ENCODE results near the gene CBX6.
A peak's percentile ranks its signal among the peaks of the same experiment; 100 is the strongest.

Gene CBX6

DNA sequence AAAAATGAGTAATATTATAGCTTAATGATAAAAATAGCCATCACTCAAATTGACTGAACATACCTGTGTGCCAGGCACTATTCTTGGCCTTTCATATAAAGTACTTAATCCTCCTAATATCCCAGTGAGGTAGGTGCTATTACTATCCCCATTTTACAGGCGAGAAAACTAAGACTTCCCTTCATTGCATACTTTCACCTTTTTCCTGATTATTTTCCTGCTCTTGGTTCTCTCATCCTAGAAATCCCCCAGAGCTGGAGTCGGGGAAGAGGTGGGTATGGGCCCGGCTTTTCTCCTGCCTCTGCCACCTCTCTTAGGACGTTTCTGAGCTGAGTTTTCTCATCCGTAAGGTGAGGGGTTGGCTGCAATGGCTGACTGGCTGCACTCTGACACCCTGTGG is 30.4 kb downstream of the CBX6 start:
- DNase-seq: no peak

DNA sequence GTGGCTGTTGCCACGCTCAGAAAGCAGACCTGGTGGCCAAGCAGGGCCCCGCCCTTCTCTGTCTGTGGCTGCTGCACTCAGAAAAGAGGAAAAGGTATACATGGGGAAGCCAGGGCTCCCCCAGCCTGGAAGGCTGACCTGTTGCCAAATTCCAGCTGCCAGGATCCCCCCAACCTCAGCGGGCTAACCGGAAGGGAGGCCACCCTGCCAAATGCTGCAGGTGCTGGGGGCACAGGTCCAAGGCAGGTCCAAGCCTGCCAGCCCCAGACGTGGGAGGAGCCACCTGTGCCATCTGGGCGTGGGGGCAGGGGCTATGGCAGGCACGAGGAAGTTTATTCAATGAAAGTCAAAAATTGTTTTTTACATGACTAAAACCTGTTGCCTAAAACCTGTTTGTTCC is 30.8 kb downstream of the CBX6 start:
- no peak for DNase-seq

DNA sequence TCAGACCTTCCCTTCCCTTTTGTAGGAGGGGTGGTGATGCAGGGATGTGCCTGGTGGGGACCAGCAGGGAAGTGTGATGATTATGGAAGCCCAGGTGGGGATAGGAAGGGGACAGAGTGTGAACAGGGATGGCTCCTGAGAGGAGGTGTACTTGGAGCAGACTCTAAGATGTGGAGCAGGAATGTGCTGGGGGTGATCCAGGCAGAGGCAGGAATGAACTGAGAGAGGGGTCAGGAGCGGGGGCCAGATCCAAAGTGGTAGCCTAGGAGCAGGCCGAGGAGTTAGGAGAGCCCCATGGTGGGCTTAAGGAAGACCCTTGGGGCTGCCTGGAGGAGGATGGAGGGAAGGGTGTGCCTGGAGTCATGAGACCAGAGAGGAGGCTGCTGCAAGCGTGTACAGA is 31.9 kb downstream of the CBX6 start:
- DNase-seq: no peak

DNA sequence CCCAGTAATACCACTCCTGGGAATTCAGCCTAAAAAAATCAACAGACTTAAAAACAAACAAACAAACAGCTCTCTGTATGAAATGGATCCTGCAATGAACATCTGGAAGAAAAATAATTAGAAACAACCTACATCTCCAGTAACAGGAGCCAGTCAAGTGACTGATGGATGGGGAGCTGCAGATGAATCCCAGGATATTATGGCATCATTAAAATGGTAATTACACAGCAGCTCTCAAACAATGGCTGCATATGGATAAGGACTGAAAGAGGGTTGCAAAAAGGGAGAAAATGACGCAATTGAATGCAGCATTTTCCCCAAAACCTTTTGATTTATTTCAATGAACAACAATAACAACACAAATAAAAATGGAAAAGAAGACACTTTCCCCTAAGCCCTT is 32.3 kb downstream of the CBX6 start:
- no peak for DNase-seq

DNA sequence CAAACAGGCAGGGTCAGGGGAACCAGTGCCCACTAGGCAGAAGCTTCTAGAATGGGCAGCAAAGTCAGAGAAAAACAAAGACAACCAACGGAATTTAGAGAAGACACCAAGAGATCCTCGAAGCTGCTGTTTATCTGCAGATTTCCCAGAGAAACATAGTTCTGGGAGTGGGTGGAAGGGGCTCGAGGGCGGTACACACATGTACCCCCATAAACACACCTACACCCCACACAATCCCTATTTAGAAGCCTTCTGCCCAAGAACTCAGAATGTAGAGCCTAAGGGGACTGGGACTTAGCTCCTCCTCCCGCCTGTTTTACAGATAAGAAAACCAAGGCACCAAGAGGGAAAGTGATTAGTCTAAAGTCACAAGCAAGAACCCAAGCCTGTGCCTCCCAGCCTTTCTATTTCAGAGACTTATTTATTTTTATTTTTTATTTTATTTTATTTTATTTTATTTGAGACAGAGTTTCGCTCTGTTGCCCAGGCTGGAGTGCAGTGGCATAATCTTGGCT is 34.5 kb downstream of the CBX6 start:
- DNase-seq: no peak

DNA sequence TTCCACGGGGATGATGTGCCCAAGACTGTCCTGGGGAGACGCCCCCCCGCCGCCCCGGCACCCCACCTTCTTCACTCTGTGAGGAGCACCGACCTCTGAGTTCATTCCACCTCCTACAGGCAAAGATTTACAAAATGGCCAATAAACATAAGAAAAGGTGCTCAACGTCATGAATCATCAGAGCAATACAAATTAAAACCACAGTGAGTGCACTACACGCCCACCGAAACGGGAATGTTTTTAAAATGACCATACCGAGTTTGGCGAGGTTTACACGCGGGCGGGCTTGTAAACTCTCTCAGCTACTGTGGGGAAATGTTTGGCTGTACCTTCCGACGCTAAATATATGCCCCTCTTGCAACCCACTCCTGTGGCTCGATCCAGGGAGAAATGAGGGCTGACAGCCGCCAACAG is 36.1 kb downstream of the CBX6 start:
- no peak for DNase-seq

DNA sequence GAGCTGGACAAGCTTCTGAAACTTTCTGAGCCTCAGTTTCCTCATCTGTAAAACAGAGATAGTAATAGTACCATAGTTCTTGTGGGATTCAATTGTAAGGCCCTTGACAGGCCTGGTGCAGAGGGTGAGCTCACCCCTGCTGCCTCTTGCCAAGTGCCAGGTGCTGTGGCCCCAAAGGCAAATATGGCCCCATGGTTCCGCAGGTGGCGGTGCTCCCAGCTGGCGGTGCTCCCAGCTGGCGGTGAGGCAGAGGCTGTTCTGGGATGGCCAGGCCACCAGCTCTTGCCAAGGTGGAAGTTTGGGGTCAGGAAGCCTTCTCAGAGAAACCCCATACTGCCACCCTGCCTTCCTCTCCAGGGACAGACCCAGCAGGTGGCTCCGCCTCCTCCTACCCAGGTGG is 37.0 kb downstream of the CBX6 start:
- DNase-seq: no peak

DNA sequence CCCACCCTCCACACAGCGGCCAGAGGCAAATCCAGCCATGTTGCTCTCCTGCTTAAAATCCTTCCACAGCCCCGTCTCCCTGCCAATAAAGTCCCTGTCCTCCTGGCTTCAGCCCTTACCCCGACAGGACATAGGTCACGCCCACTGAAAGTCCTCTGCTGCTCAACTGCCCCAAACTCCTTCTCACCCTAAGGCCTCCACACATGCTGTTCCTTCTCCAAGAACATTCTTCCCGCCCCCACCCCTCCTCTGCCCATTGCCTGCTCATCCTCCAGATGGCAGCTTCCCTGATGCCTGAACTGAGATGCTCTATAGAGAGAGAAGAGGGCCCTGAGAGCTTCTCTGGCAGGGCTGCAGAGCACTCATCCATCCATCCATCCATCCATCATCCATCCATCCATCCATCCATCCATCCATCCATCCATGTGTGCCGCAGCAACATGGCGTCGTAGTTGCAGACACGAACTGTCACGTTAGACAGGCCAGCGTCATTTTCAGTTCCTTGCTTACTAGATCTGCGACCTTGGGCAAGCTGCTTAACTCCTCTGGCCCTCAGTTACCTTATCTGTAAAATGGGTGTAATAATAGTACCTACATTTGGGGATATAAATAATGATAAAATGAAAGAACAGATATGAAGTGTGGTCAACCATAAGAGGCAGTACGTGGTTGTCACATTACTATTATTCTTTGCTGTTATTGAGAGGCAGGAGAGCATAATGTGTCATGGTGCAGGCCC is 37.6 kb downstream of the CBX6 start:
- no peak for DNase-seq

DNA sequence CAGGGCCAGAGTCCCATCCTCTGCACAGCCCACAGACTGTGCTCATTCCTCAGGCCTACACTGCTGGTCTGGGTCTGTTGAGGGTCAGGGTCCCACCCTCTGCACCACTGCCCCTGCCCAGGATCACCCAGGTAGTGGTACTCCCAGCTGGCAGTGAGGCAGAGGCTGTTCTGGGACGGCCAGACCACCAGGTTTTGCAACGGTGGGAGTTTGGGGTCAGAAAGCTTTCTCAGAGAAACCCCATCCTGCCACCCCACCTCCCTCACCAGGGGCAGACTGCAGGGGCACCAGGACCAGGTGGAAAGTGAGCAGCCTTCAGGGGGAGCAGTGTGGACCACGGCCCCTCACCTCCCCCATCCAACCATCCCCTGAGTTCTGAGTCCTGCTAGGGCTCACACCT is 39.0 kb downstream of the CBX6 start:
- DNase-seq: no peak

DNA sequence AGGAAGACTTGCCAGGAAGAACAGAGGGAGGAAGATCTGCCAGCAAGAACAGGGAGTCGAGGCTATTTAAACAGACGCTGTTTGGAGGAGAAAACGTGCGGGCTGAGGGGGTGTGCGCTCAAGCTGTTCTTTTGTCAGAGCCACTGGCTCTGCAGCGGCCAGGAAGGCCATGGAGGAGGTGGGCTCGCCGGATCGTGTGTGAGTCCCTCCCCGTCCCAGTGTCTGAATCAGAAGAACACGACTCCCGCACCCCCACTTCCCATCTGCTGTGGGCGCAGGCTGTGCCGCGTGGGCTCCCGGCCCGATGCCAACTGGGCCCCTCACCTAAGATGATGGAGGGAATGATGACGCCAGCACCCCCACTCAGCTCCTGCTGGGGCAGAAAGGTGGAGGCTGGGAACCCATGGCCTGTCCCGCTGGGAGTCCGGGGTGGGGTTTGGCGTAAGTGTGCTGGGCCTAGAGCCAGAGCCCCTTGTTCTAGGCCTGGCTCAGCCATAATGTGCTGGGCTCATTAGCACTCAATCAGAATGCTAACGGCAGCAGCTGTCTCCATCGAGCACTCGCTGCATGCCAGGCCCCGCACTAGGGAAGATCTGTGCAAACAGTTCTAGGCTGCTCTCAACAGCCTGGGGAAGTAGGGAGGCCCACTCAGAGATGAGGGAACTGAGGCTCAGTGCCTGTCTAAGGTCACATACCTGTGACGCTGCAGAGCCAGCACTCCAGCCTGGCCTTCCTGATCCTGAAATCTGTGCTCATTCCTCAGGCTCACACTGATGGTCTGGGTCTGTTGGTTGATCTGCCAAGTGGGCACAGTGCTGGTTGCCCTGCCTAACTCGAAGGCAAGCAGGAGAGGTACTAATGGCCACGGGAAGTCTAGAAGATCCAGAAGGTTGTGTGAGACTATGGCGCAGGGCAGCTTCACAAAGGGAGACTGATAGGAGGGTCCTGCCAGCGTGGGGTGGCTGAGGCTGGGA is 39.7 kb downstream of the CBX6 start:
- DNase-seq: peak in 23 of 56 donors; percentile 8 to 70 (median 37)

DNA sequence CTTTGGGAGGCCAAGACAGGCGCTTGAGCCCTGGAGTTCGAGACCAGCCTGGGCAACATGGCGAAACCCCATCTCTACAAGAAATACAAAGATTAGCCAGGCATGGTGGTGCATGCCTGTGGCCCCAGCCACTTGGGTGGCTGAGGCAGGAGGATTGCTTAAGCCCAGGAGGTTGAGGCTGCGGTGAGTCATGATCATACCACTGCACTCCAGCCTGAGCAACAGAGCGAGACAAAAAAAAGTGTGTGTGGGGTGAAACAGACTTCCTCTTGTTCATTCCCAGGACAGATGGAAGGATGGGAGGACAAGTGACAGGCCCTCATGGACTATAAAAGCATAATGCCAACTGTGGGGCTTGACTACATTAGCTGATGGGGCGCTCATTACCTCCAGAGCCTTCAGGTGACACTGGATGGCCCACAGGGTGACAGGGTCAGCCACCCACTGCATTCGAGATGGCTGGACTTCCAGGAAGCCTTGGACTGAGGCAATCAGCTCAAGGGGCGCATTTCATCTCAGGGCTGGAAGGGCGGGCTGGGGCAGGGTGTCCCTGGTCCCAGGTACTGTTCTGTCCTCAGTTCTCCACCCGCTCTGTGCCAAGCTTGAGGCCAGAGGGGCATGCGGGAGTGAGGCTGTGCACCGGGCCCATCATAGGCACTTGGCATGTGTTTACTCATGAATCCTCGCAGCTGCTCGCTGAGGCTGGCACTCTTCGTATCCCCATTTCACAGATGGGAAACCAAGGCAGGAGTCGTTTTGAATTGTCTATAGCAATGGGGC is 40.7 kb downstream of the CBX6 start:
- no peak for DNase-seq

DNA sequence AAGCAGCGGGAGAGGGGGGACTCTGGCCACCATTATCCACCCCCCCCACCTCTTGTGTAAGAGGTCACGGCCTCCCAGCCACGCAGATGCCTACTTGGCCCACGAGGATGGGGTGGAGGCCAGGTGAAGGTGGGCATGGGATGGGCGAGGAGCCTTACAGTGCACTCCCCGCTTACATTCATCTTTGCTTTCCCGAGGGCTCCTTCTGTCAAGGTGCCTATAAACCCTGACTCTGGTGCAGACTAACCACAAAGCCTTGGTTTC is 41.2 kb downstream of the CBX6 start:
- DNase-seq: no peak

DNA sequence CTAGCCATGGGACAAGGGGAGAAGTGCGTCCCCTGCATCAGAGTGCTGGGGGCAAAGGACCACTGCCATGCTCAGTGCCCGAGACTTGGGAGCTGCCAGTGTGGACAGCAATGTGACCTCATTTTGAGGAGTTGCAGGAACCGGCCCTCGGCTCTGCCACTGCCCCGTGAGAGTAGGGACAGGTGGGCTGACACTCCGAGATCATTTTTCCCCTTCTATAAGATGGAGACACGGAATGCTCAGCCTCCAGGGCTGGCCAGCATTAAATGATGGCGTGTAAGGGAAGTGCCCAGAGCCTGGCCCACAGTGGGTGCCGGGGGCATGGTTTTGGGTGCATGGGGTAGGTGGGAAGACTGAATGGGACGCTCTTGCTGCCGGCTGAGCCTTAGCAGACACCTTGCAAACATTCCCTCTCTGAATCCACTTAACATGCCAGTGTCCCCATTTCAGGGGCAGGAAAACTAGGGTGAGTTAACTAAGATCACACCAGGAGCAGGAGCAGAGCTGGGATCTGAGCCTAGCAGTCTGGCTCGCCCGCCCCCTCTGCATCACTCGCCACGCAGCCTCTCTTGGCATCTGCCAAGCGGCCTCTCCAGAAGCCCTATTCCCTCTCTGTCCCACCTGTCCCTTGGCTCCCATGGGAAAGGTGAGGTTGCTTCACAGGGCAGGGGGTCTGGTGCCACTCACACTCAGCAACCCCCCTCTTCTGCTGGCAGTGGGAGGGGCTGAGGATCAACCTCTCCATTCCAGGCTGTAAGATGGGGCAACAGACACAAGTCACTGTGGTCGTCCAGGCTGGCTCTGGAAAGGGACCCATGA is 41.8 kb downstream of the CBX6 start:
- DNase-seq: no peak

DNA sequence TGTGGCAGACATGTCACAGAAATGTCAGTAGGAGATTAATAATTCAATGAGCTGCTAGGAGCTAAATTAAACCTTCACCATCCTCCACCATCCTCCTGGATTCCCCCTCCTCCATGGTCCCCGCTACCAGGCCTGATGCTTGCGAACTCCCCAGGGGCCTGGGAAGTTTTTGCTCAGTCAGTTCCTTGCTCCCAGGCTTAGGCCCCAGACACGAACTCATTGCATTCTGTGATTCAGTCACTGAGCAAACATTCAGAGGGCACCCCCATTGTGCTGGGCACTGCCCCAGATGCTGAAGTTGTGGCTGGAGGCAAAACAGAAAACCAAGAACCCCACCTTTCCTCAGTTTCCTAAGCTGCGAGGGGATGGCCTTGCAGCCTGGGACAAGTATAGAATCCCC is 42.5 kb downstream of the CBX6 start:
- DNase-seq: no peak

DNA sequence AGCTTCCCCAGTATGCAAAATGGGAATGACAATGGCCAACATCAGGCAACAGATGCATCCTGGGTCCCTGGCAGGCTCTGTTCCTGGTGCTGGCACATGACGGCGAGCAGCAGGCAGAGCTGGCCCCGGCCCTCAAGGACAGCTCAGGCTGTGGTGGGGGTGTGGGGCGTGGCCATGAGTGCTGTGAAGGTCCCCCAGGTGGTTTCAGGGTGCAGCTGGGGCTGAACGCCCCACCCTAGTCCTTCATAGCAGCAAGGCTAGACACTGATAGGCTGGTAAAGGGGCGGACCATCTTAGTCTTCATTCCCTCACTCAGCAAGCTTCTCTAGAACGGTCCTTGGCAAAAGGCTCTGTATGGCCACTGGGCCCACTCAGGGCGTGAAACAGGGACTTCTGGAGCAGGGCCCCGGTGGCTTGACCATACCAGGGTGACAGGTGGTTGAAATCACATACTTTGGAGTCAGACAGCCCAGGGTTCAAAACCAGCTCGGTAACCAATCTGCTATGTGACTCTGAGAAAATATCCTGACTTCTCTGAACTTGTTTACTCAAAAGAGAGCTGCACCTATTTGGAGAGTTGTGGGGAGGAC is 43.3 kb downstream of the CBX6 start:
- no peak for DNase-seq

DNA sequence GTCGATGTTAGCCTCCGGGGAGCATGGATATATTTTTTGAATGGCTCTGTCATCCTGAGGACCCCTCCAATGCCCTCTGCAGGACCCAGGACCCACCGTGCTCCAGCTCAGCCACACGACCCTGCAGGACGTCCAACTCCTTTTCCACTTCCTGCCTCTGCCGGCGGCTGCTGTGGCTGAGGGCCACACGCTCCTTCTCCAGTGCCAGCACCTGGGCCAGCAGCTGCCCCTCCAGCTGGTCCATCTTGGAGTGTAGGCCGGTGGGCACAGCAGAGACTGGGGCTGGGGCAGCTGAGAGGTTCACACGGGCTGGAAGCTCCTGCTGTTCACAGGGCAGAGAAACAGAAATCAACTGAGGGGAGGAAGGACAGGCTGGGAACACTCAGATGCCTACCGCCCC is 43.8 kb downstream of the CBX6 start:
- no peak for DNase-seq

DNA sequence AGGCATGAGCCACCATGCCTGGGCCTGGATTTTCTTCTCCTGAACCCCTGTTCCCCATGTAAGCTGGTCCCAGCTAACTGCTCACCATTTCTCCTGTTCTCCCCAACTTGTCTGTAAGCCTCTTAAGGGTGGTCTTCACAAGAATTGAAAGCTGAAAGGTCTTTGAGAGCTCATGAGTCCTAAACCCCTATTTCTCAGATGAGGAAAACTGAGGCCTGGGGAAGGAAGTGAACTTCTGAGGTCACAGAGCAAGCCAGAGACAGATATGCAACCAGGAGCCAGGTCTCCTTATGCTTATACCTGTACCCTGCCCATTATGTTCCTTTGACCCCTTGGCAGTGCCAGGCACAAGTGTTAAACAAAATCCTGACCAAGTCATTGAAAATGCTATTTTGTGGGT is 44.5 kb downstream of the CBX6 start:
- no peak for DNase-seq

DNA sequence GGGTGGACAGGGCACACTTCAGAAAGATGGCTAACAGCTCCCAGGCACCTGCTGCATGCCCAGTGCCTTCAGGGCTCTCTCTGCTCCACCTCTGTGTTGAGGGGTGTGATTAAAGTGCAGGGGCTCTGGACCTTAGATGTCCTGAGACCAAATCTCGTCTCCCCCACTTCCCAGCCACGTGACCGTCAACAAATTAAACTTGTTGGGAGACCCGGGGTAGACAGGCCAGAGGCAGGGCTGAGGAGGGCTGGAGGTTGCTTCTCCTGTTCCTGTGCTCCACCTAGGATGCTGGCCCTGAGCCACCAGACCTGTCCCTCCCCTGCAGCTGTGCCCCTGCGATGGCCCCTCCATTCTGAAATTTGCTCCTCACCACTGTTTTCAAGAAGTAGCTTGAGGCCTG is 45.2 kb downstream of the CBX6 start:
- no peak for DNase-seq

DNA sequence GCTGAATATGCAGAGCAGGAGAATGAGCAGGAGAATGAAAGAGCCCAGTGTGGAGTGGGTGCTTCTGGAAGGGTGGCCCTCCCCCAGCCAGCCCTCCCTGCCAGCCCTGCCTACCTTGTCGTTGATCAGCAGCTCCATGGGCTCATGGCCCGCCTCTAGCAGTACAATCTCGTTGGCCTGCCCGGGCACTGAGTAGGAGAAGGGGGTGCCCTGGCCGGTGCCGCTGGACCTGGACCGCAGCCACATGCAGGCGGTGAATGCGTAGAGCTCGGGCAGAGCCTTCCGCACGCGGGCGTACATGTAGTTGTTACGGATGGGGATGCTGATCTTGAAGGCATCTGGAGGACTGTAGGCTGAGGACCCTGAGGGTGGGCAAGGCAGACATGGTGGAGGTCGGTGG is 45.6 kb downstream of the CBX6 start:
- no peak for DNase-seq

DNA sequence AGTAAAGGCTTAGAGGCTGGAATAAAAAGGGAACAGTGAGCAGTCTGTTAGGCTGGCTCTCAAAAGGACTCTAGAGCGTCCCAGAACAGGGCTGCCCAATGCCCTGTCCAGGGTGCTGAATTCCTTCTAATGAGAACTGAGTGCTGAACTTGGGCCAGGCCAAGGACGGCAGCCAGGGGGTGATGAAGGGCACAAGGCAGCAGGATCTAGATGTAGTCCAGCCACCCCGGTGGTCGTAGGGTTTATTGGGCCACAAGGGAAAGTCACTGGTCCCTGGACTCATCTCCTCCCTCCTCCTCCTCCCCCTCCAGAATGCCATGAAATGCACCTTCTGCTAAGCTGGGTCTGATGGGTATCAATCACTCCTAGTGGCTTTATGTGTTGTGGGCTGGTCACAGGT is 47.4 kb downstream of the CBX6 start:
- peak in 43 of 56 donors; percentile 8 to 71 (median 34) for DNase-seq

DNA sequence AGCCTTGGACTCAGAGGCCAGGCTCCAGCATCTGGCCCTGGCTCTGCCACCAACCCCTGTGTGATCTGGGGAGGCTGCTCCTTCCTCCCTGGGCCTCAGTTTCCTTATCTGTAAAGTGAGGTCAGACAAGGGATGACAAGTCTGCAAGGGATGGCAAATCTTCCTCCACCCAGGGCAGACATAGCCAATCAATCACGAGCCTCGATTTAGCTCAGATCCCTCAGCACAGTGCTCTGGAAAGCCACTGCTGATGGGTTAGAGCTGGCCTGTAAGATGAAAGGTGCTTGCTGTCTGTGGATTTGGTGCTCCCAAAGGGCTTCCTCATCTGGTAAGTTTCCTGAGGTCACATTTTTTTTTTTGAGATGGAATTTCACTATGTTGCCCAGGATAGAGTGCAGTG is 48.4 kb downstream of the CBX6 start:
- no peak for DNase-seq
